HepG2 (cell line): ENCODE data around the gene HEXD.

Source experiments
- BCL6 ChIP-seq: IDR thresholded peaks from 2 replicates; pipeline ENCODE4 v1.6.1; 2016; ENCODE audit warnings: missing genetic modification reagents, missing compliant biosample characterization
- FOSL1 ChIP-seq: sonication (generic); formaldehyde crosslinking; IDR thresholded peaks from 2 replicates; pipeline ENCODE4 v1.9.0; 2021; ENCODE audit warnings: missing genetic modification reagents, borderline replicate concordance
- POLR2A ChIP-seq, 2 experiments: IDR thresholded peaks; 2 replicates each; pipeline ENCODE4 v1.6.1; 2011; ENCODE audit warnings: low read depth in 2 of 2, low read length in 2 of 2, mild to moderate bottlenecking in 1 of 2, moderate library complexity in 1 of 2; ENCODE audit not compliant: insufficient read depth in 1 of 2
- RBM22 ChIP-seq: fragments of 200-400 bp; formaldehyde crosslinking; optimal IDR thresholded peaks from 2 replicates; pipeline ENCODE3; 2017; ENCODE audit warnings: mild to moderate bottlenecking, low read length, moderate library complexity
- ZBTB7A ChIP-seq: sonication (generic); formaldehyde crosslinking; IDR thresholded peaks from 2 replicates; pipeline ENCODE4 v1.8.0; 2022; ENCODE audit warnings: mild to moderate bottlenecking, missing genetic modification reagents
- ZBTB7B ChIP-seq: sonication (generic); formaldehyde crosslinking; IDR thresholded peaks from 2 replicates; pipeline ENCODE4 v1.4.0; 2020; ENCODE audit warnings: missing genetic modification reagents
- ZNF512 ChIP-seq: sonication (generic); formaldehyde crosslinking; IDR thresholded peaks from 2 replicates; pipeline ENCODE4 v1.4.0; 2020; ENCODE audit warnings: mild to moderate bottlenecking, missing genetic modification reagents
- TF ChIP-seq, protein P1 (sequence below): sonication (generic); formaldehyde crosslinking; IDR thresholded peaks from 2 replicates; pipeline ENCODE4 v1.5.0; 2020; ENCODE audit warnings: mild to moderate bottlenecking, missing genetic modification reagents, moderate library complexity

DNA sequence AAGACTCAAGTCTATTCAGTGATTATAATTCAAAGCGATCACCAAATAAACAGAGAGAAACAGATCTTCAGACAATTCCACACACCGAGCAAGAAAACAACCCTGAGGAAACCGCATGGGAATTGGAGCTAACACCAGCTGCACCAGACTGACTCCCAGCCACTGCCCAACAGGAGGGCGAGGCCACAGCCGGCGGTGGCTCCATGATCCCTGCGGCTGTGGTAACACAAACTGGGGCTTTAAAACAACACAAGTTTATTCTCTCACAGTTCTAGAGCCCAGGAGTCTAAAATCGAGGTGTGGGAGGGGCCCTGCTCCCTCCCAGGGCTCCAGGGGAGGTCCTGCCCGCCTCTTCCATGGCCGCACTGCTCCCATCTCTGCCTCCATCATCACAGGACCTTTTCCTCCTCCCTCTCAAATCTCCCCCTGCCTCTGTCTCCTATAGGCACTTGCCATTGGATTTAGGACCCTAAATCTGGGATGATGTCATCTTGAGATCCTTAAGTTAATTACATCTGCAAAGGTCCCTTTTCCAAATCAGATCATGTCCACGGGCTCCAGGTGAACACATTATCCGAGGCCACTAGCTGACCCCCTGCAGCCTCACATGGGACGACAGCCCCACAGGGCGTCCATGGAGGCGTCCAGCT, 9.7 kb upstream of the HEXD start:
- no peak for TF ChIP-seq BCL6 (CRISPR knock-in tag)
- TF ChIP-seq ZBTB7B (CRISPR knock-in tag) = no peak
- TF ChIP-seq RBM22 = no peak
- TF ChIP-seq ZNF512 (CRISPR knock-in tag) = no peak
- no peak for TF ChIP-seq ZBTB7A (CRISPR knock-in tag)
- no peak for TF ChIP-seq FOSL1 (CRISPR knock-in tag)
- TF ChIP-seq POLR2A (IDR thresholded peaks at IDR 0.05; ENCODE audit: insufficient read depth in 1 of 2, low read depth in 2 of 2, low read length in 2 of 2) = no peak
- TF ChIP-seq, protein P1, sequence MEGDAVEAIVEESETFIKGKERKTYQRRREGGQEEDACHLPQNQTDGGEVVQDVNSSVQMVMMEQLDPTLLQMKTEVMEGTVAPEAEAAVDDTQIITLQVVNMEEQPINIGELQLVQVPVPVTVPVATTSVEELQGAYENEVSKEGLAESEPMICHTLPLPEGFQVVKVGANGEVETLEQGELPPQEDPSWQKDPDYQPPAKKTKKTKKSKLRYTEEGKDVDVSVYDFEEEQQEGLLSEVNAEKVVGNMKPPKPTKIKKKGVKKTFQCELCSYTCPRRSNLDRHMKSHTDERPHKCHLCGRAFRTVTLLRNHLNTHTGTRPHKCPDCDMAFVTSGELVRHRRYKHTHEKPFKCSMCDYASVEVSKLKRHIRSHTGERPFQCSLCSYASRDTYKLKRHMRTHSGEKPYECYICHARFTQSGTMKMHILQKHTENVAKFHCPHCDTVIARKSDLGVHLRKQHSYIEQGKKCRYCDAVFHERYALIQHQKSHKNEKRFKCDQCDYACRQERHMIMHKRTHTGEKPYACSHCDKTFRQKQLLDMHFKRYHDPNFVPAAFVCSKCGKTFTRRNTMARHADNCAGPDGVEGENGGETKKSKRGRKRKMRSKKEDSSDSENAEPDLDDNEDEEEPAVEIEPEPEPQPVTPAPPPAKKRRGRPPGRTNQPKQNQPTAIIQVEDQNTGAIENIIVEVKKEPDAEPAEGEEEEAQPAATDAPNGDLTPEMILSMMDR (CRISPR knock-in tag) = no peak
